Body of pancreas (tissue), 4 donors: ENCODE measurements around the gene PRR19.
A peak's percentile ranks its signal among the peaks of the same experiment; 100 is the strongest.

Experiments
- CTCF ChIP-seq, 7 experiments: fragments of 450-650 bp in 4 of 7; fragments of 200-600 bp in 3 of 7; sonication (generic) in 3 of 7; IDR thresholded peaks; one replicate each; pipeline ENCODE4 v1.5.1; 2016 to 2019; ENCODE audit warnings: antibody characterized with exemption in 7 of 7
- POLR2A ChIP-seq, 3 donors: fragments of 450-650 bp; IDR thresholded peaks; one replicate each; pipeline ENCODE4 v1.6.1; 2016; ENCODE audit warnings: antibody characterized with exemption in 3 of 3, mild to moderate bottlenecking in 2 of 3

- peak; percentile 79 to 95 (median 90) for TF ChIP-seq CTCF (IDR thresholded peaks at IDR 0.05)
- peak in 1 of 3 donors; percentile 33 for TF ChIP-seq POLR2A (IDR thresholded peaks at IDR 0.05)
Measured at GRCh38 chr19:42279902-42280814, 21.8 kb upstream of the PRR19 start.
